Astrocyte of the spinal cord (primary cell): ENCODE results near the gene THSD7A.

Source experiments
- DNase-seq: peaks from one replicate; pipeline ENCODE4 v3.0.0; 2011; ENCODE audit warnings: low read depth, low spot score
- H3K4me3 ChIP-seq: 2 replicates; pipeline ENCODE4 v1.5.1; 2011; ENCODE audit warnings: low read depth, mild to moderate bottlenecking, low read length, moderate library complexity
- CTCF ChIP-seq: IDR thresholded peaks from 2 replicates; pipeline ENCODE4 v1.5.1; 2012; ENCODE audit warnings: low read depth, mild to moderate bottlenecking, low read length, inconsistent platforms
- in situ Hi-C: cut with HindIII; loops from 2 replicates; pipeline ENCODE4 v1.10.0; 2017; ENCODE audit warnings: low sequenced_read_pairs

The THSD7A gene

DNA sequence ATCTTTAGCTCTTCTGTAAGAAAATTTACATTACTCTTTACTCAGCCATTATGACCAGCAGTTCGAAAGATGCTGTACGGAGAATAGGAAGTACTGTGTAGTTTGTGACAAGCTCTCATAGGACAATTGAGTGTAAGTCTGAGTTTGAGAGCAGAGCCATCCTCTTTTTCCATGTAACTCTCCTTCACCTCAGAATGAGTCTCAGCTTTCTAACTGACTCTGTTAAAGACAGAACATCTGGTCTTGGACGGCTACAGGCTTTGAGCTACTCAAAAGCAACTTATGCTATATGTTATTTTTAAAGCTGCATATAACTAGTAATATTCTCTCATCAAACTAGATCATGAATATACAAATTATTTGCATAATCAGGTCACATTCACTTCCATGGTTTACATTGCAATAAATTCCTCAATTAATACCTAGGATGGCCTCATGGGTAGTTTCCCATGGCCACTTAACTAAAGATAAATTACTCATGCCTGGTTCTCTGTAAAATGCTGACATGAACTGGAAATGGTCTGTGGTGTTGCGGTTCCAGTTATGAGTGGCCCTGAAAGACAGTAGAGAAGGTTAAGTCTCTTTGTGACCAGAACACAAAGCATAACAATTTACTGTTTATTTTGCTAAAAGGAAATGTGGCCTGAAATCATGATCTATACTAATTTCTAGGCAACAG, 499.7 kb downstream of the THSD7A start:
- no peak for DNase-seq
- TF ChIP-seq CTCF = no peak
- no peak overlapping the region for H3K4me3 ChIP-seq
- in situ Hi-C loops = no loop called here

DNA sequence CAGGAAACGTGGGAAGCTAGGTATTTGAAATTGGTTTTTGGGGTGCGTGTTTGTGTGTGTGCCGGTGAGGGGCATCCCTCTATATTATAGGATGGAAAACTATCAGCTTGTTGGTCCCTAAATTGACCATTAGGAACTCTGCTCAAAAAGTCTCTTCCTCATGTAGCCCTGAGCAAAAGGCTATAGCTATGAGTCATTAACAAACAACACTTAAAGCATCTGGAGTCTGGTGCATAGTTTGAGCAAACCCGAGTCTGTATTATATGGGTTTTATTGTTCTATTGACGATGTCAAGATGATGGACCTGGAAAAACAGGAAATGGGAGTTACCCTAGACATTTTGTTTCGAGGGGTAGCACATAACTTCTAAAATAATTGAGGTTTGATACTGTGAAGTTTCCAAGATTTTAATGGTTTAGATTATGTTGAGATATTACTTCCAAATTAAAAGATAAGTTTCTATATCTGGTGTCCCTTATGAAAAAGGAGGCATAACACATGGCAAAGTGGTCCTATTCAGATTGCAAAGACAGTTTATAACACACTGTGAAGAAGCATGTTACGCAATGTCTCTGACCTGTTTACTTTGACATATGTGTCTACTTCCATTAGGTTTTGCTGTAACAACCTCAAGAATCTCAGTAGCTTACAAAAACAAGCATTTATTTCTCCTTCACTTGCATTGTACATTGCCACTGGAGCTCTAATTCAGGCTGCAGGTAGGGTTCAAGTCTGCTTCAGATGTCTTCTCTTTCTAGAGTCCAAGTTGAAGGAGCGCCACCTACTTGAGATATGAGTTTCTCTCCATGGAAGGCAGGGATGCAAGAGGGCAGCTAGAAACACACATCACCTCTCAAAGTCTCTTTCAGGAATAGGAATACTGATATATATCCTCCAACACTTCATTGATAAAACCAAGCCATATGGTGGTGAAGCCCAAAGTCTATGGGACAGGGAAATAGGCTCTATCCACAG, 500.6 kb downstream of the THSD7A start:
- in situ Hi-C loops = no loop called here
- TF ChIP-seq CTCF = no peak
- no peak for DNase-seq
- H3K4me3 ChIP-seq = no peak overlapping the region

GRCh38 chr7:11330717-11331116, 501.3 kb downstream of the THSD7A start:
- no peak overlapping the region for H3K4me3 ChIP-seq
- TF ChIP-seq CTCF = no peak
- in situ Hi-C loops = no loop called here
- DNase-seq = no peak

GRCh38 chr7:11330208-11330607, 501.8 kb downstream of the THSD7A start:
- DNase-seq = no peak
- no peak for TF ChIP-seq CTCF
- no peak overlapping the region for H3K4me3 ChIP-seq
- in situ Hi-C loops = no loop called here

- no peak overlapping the region for H3K4me3 ChIP-seq
- TF ChIP-seq CTCF = no peak
- in situ Hi-C loops = no loop called here
- no peak for DNase-seq
These were observed 502.4 kb downstream of the THSD7A start for GRCh38 chr7:11329626-11330025.

- TF ChIP-seq CTCF = no peak
- H3K4me3 ChIP-seq = no peak overlapping the region
- in situ Hi-C loops = no loop called here
- DNase-seq = peak; percentile 18
These were observed 503.7 kb downstream of the THSD7A start for GRCh38 chr7:11328309-11328708.
